GM18951 (cell line): Measurements from ENCODE around the gene INSRR.

Experiments
- POLR2A ChIP-seq: IDR thresholded peaks from 4 replicates; pipeline ENCODE4 v1.6.1; 2011; ENCODE audit warnings: mild to moderate bottlenecking; ENCODE audit not compliant: insufficient read length, insufficient read depth; ENCODE audit errors: extremely low read depth
- in situ Hi-C: fragments of 300-500 bp; cut with MboI; formaldehyde crosslinking; loops from one replicate; pipeline ENCODE4 v1.12.0; 2022; ENCODE audit warnings: low sequenced_read_pairs, mixed read lengths, inconsistent platforms; ENCODE audit not compliant: unreplicated experiment

Gene INSRR

DNA sequence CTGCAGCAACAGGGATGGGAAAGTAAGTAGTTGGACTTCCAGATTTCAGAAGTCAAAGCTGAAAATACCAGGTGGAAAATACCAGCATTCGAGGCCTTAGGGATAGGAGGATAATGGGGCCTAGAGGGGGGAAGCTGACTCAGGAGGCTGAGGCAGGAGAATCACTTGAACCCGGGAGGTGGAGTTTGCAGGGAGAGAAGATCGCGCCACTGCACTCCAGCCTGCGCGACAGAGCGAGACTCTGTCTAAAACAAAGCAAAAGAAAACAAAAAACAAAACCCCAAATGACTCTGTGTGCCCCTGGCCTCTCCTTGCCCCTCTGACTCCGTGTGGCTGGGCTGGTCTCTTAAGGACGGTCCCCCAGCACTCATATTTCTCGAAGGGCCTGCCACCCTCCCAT lies 45.6 kb downstream of the INSRR start:
- in situ Hi-C loops, result no loop called here
- no peak for TF ChIP-seq POLR2A

DNA sequence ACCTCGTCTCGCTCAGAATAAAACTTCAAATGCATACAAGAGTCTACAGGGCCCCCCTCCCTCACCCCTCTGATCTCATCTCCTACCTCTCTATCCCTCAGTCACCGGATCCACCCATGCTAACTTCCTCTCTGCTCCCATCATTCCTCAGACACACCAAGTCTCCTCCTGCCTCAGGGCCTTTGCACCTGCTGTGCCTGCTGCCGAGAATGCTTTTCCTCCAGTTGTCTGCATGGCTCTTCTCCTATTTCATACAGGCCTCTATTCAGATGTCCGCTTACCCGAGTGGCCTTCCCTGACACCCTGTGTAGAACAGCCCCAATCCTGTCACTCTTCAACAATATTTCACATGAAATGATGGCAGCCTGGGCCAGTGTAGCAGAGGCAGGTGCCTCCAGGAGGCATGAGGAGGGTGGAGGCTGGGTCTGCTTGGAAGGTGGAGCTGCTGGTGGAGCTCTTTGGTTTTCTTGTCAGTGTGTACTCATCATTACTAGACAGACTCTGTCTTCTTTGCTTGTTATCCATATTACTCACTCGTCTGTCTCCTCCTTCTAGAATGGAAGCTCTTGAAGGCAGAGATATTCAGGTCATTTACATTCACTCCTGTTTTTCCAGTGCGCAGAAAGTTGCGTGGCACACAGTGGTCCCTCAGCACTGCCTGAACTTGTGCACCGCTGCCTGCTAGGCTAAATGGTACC lies 46.5 kb downstream of the INSRR start:
- in situ Hi-C loops, result no loop called here
- no peak for TF ChIP-seq POLR2A

DNA sequence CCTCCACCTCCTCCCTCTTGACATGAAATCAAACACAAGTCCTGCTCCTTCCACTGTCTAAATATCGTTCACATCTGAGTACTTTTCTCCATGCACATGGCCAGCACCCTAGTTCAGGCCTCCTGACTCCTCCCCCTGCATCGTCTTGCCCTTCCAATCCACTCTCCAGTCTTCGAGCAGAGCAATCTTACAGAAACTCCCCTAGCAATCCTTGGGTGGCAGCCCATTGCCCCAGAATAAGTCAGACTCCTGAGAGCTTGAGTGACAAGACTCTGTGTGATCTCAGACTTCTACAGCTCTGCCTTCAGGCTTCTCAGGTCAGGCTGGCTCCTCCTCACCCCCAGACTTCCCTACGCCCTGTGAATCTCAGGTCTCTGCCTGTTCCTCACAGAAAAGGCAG lies 47.7 kb downstream of the INSRR start:
- TF ChIP-seq POLR2A, result no peak
- in situ Hi-C loops, result no loop called here

- in situ Hi-C loops, result no loop called here
- TF ChIP-seq POLR2A, result no peak
Measured at GRCh38 chr1:156809711-156810366, 49.1 kb downstream of the INSRR start.

DNA sequence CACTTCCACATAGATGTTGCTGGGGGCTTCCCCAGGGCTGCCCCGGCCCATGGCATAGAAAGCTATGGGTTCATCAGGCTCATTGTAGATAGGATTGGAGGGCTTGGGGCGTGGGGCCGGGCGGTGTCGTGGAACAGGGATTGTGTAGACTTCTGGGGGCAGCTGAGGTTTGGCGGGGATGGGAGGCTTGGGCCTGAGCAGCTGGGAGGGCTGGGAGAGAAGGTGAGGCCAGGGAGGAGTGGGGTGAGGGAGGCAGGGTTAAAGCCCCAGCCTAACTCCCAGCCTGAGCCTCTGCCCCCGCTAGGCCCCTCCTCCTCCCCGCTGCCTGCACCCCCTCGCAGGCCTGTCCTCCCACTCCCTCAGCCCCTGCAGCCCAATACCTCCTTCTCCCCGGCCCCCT lies 49.6 kb downstream of the INSRR start:
- in situ Hi-C loops, result no loop called here
- TF ChIP-seq POLR2A, result no peak

- no peak for TF ChIP-seq POLR2A
- in situ Hi-C loops, result no loop called here
Measured at GRCh38 chr1:156808186-156809030, 50.5 kb downstream of the INSRR start.

DNA sequence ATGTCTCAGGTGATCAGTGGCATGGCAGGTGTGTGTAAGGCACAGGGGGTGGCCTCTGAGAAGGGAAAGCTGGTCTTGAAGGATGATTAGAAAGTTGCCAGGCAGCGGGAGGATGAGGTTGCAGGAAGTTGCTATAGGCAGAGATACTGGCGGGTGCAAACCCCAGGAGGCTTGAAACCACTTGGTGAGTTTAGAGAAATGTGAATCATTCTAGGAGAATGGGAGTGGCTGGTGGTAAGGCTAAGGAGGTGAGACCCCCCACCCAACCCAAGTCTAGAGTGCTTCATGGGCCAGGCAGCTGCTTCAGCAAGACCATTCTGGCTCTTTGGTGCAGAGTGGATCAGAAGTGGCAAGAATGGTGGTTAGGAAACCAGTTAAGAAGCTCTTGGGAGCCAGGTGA lies 51.3 kb downstream of the INSRR start:
- in situ Hi-C loops, result no loop called here
- TF ChIP-seq POLR2A, result no peak

DNA sequence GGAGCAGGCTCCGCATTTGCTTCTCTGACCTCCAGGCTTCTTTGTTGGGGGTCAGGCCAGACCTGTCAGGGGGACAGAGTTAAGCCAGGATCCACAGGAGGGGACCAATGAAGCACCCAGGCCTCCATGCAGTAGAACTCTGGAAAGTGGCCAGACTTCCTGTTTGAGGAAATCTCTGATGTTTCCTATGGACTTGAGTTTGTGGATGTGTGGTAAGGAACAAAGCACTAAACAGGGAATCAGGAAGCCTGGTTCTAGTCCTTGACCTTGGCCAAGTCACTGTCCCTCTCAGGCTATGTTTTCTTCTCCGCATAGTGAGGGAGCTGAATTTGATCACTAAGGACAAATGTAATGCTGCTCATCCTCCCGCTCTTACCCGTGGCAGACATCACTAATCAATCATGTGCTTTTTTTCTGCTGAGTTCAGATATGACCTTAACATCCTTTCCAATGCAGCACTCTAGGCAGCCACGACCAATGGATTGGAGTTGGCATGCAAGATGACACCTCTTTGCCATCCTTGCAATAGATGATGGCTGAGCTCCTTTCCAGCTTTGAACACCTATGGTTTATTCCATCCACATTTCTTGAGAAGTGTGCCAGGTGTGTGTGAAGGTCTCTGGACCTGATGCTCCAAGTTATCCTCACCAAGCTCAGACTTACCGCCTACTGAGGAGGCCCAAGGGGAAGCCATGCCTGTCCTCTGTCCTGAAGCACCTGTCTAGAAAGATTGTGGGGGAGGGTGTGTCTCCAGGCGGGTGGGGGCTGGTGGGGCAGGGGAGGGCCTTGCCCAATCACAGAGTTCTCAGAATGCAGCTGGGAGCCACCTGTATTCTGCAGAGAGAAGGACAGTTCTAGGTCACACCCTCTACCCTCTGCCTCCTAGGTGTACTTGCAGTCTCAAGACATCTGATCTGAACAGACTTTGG lies 52.1 kb downstream of the INSRR start:
- in situ Hi-C loops, result no loop called here

GRCh38 chr1:156805766-156806511 lies 53.0 kb downstream of the INSRR start:
- in situ Hi-C loops, result no loop called here
- TF ChIP-seq POLR2A, result no peak

More for the DNA sequence above, 52.1 kb downstream of the INSRR start:
- TF ChIP-seq POLR2A, result no peak

DNA sequence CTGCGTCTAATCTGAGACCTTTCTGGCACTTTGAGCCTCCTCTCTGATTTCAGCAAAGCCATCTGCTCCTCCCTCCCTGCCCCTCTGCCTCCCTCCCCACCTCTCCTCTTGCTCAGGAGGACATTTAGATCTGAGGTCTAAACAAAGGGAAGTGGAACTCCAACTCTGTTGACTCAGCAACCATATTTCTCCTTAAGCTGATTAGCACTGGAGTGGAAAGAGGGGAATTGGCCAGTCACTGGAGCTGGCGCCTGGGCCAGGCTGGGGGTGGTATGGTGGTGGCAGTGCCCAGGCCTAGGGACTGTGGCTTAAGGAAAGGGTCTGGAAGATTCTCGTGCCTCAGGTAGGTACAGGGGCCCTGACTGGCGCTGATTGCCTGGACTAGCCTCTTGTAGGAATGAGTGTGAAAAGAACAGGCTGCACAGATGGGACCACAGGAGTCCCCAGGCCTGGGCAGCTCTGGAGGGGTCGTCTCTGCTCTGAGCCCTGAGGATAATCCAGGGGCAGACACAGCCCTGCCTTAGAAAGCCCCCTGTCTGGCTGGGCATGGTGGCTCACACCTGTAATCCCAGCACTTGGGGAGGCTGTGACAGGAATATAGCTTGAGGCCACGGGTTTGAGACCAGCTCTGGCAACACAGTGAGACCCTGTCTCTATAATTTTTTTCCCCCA lies 54.2 kb downstream of the INSRR start:
- in situ Hi-C loops, result no loop called here
- no peak for TF ChIP-seq POLR2A

GRCh38 chr1:156804026-156804425 lies 54.9 kb downstream of the INSRR start:
- no peak for TF ChIP-seq POLR2A
- in situ Hi-C loops, result no loop called here
